IMR-90 (cell line): ENCODE results near the gene CCDC60. TPM values are rescaled to one million over a fixed set of nuclear protein-coding genes. Genes with fewer than 3 reads are reported as not detected.

Experiments
- ATAC-seq: fragments of 200-7000 bp; cut with Tn5 transposase; 2 replicates; pipeline ENCODE4 v1.9.1; 2020; ENCODE audit warnings: low read depth, mild to moderate bottlenecking, moderate library complexity
- BruUV-seq: library from RNA; stranded (reverse); fragments of 400-500 nt; replicated peaks from 2 replicates; lab custom pipeline; 2021; lab: Mats Ljungman, UMichigan
- CTCF ChIA-PET: fragments of 300-600 bp; formaldehyde crosslinking; extraction: SDS; loops from one replicate; lab custom pipeline; 2021; ENCODE audit warnings: antibody characterized with exemption; lab: Yijun Ruan, JAX
- POLR2A ChIA-PET: fragments of 300-600 bp; sonication (Branson Sonifier 250); formaldehyde crosslinking; loops from one replicate; lab custom pipeline; 2022; ENCODE audit warnings: antibody characterized with exemption; ENCODE audit not compliant: unreplicated experiment; lab: Charles Lee
- DNase-seq: peaks from one replicate; pipeline ENCODE4 v3.0.0; 2013
- H2AFZ ChIP-seq: replicated peaks from 2 replicates; pipeline ENCODE3; 2013; ENCODE audit warnings: low read length, mild to moderate bottlenecking; ENCODE audit not compliant: poor library complexity
- H2AK5ac ChIP-seq: 2 replicates; pipeline ENCODE4 v1.6.1; 2013; ENCODE audit warnings: low read depth, low read length, inconsistent platforms
- H2AK9ac ChIP-seq: replicated peaks from 2 replicates; pipeline ENCODE3; 2013; ENCODE audit warnings: mild to moderate bottlenecking, low read depth, low read length, moderate library complexity; ENCODE audit not compliant: poor library complexity
- H2BK120ac ChIP-seq: 2 replicates; pipeline ENCODE4 v1.6.1; 2013; ENCODE audit warnings: low read depth, low read length, inconsistent platforms
- H2BK15ac ChIP-seq: 3 replicates; pipeline ENCODE4 v1.6.1; 2013; ENCODE audit warnings: low read depth, low read length, inconsistent platforms
- H2BK20ac ChIP-seq: 2 replicates; pipeline ENCODE4 v1.6.1; 2013; ENCODE audit warnings: low read depth, mild to moderate bottlenecking, inconsistent platforms, low read length, moderate library complexity
- H2BK5ac ChIP-seq: 2 replicates; pipeline ENCODE4 v1.6.1; 2013; ENCODE audit warnings: mild to moderate bottlenecking, low read depth, low read length, inconsistent platforms; ENCODE audit not compliant: poor library complexity, severe bottlenecking
- H3K14ac ChIP-seq: replicated peaks from 2 replicates; pipeline ENCODE4 v1.6.1; 2013; ENCODE audit warnings: low read depth, low read length, inconsistent platforms
- H3K18ac ChIP-seq: 2 replicates; pipeline ENCODE4 v1.6.1; 2013; ENCODE audit warnings: low read depth, low read length, control low read depth
- H3K23ac ChIP-seq: 2 replicates; pipeline ENCODE4 v1.6.1; 2013; ENCODE audit warnings: low read depth, low read length, inconsistent platforms
- H3K27ac ChIP-seq: 2 replicates; pipeline ENCODE4 v1.5.1; 2013; ENCODE audit warnings: mild to moderate bottlenecking, control low read depth, low read length; ENCODE audit not compliant: insufficient read depth
- H3K27me3 ChIP-seq: 2 replicates; pipeline ENCODE4 v1.6.1; 2013; ENCODE audit warnings: low read length; ENCODE audit not compliant: control insufficient read depth, insufficient read depth
- H3K36me3 ChIP-seq: 2 replicates; pipeline ENCODE4 v1.6.1; 2013; ENCODE audit warnings: low read length, mixed read lengths; ENCODE audit not compliant: control insufficient read depth, insufficient read depth
- H3K4ac ChIP-seq: 2 replicates; pipeline ENCODE4 v1.6.1; 2013; ENCODE audit warnings: low read depth, low read length, inconsistent platforms
- H3K4me1 ChIP-seq: 2 replicates; pipeline ENCODE4 v1.6.1; 2013; ENCODE audit warnings: low read length, mixed read lengths; ENCODE audit not compliant: control insufficient read depth, insufficient read depth
- H3K4me2 ChIP-seq: 2 replicates; pipeline ENCODE4 v1.6.1; 2013; ENCODE audit warnings: low read depth, mild to moderate bottlenecking, control low read depth, low read length, moderate library complexity
- H3K4me3 ChIP-seq: 2 replicates; pipeline ENCODE4 v1.5.1; 2013; ENCODE audit warnings: low read depth, mild to moderate bottlenecking, control low read depth, low read length, moderate library complexity; ENCODE audit not compliant: insufficient read depth
- H3K56ac ChIP-seq: 2 replicates; pipeline ENCODE4 v1.6.1; 2013; ENCODE audit warnings: low read length, inconsistent platforms; ENCODE audit not compliant: insufficient read depth; ENCODE audit errors: extremely low read depth
- H3K79me1 ChIP-seq, 2 experiments: 2 replicates each; pipeline ENCODE4 v1.6.1; 2013; ENCODE audit warnings: low read length in 2 of 2, inconsistent platforms in 1 of 2, low read depth in 1 of 2
- H3K9ac ChIP-seq: 2 replicates; pipeline ENCODE4 v1.6.1; 2013; ENCODE audit warnings: low read depth, low read length, control low read depth
- H3K9me1 ChIP-seq: 2 replicates; pipeline ENCODE4 v1.6.1; 2013; ENCODE audit warnings: low read length, inconsistent platforms; ENCODE audit not compliant: insufficient read depth
- H3K9me3 ChIP-seq: 2 replicates; pipeline ENCODE4 v1.6.1; 2013; ENCODE audit warnings: low read length; ENCODE audit not compliant: control insufficient read depth, insufficient read depth
- H4K20me1 ChIP-seq: 2 replicates; pipeline ENCODE4 v1.6.1; 2013; ENCODE audit warnings: low read length, inconsistent platforms; ENCODE audit not compliant: insufficient read depth
- H4K5ac ChIP-seq: 2 replicates; pipeline ENCODE4 v1.6.1; 2013; ENCODE audit warnings: mild to moderate bottlenecking, low read depth, low read length, control low read depth
- H4K8ac ChIP-seq, 2 experiments: 2 replicates each; pipeline ENCODE4 v1.6.1; 2013; ENCODE audit warnings: low read depth in 2 of 2, low read length in 2 of 2, control low read depth in 1 of 2, inconsistent platforms in 1 of 2
- H4K91ac ChIP-seq: 2 replicates; pipeline ENCODE4 v1.6.1; 2013; ENCODE audit warnings: low read depth, low read length, inconsistent platforms; ENCODE audit not compliant: insufficient read depth
- BHLHE40 ChIP-seq: fragments of 150-350 bp; IDR thresholded peaks from 2 replicates; pipeline ENCODE4 v1.6.1; 2016; ENCODE audit warnings: mild to moderate bottlenecking, low read depth, low read length
- FOS ChIP-seq: fragments of 150-350 bp; IDR thresholded peaks from 2 replicates; pipeline ENCODE4 v1.6.1; 2016; ENCODE audit warnings: low read depth, low read length
- MAFK ChIP-seq: IDR thresholded peaks from 2 replicates; pipeline ENCODE4 v1.6.1; 2012; ENCODE audit warnings: low read depth, low read length, improper control_type of control experiment
- MAZ ChIP-seq: IDR thresholded peaks from 2 replicates; pipeline ENCODE4 v1.6.1; 2012; ENCODE audit warnings: low read depth, mild to moderate bottlenecking, low read length, improper control_type of control experiment, moderate library complexity, borderline replicate concordance
- NFE2L2 ChIP-seq: fragments of 150-350 bp; IDR thresholded peaks from 2 replicates; pipeline ENCODE4 v1.6.1; 2016; ENCODE audit warnings: low read depth, mild to moderate bottlenecking, low read length
- RCOR1 ChIP-seq: IDR thresholded peaks from 2 replicates; pipeline ENCODE4 v1.6.1; 2012; ENCODE audit warnings: mild to moderate bottlenecking, low read length, improper control_type of control experiment; ENCODE audit not compliant: insufficient replicate concordance
- SMC3 ChIP-seq: fragments of 150-350 bp; IDR thresholded peaks from 2 replicates; pipeline ENCODE4 v1.6.1; 2016; ENCODE audit warnings: low read depth, mild to moderate bottlenecking, antibody characterized with exemption, low read length, moderate library complexity
- USF2 ChIP-seq: fragments of 150-350 bp; IDR thresholded peaks from 2 replicates; pipeline ENCODE4 v1.6.1; 2017; ENCODE audit warnings: mild to moderate bottlenecking, antibody characterized with exemption, low read length, low read depth
- WGBS, 2 experiments: methylation state at CpG; one replicate each; pipeline versions ENCODE4 v1.1.5 to v1.1.7; 2013; ENCODE audit warnings: missing lambda C conversion rate in 2 of 2; ENCODE audit not compliant: insufficient read length in 1 of 2; ENCODE audit errors: extremely low coverage in 2 of 2; 5-methylcytosine and 5-hydroxymethylcytosine counted together
- dilution Hi-C: fragments of 300-500 bp; cut with HindIII; formaldehyde crosslinking; loops from one replicate; pipeline ENCODE4 v1.14.3; 2018; ENCODE audit warnings: low sequenced_read_pairs; ENCODE audit not compliant: unreplicated experiment
- in situ Hi-C: fragments of 300-500 bp; cut with MboI; formaldehyde crosslinking; loops from 3 replicates; pipeline ENCODE4 v1.14.3; 2019; ENCODE audit warnings: low sequenced_read_pairs, inconsistent platforms, mixed read lengths
- intact Hi-C: fragments of 100-400 bp; cut with micrococcal nuclease; formaldehyde crosslinking; loops from 2 replicates; pipeline ENCODE4 v1.10.0; 2022
- polyA plus RNA-seq, 3 experiments: library from polyadenylated mRNA; depleted of rRNA; stranded (reverse); fragments of >200 nt; gene quantifications; 2 replicates each; pipeline ENCODE4 v1.2.3, GENCODE V29; 2012; ENCODE audit warnings: low replicate concordance in 1 of 3
- total RNA-seq: library from RNA; depleted of rRNA; stranded (reverse); fragments of >200 nt; gene quantifications from 2 replicates; pipeline ENCODE4 v1.2.3, GENCODE V29; 2012
- TF ChIP-seq, protein P1 (sequence below): conservative IDR thresholded peaks from 2 replicates; pipeline ENCODE4 v1.5.1; 2012; ENCODE audit warnings: mild to moderate bottlenecking, low read depth, low read length, improper control_type of control experiment

The CCDC60 gene
- total and polyA plus RNA-seq, 2 of the 4 experiments (the other 2 are of a cell fraction) = not detected

GRCh38 chr12:119501052-119501451, 166.5 kb downstream of the CCDC60 start:
- Histone ChIP-seq H3K18ac (no peak overlapping the region), H2BK120ac (no peak overlapping the region), H3K27ac (no peak overlapping the region), H3K9me3 (peaks cover 14% of the 10 kb centered on the region), H4K8ac (no peak overlapping the region), H2BK20ac (no peak overlapping the region), H3K4me1 (no peaks in the 10 kb centered on the region), H4K5ac (no peak overlapping the region), H3K14ac (no peak overlapping the region), H2AK5ac (no peak overlapping the region), H3K9me1 (no peaks in the 10 kb centered on the region), H3K4me2 (no peak overlapping the region), H3K27me3 (no peaks in the 10 kb centered on the region), H3K79me1 (no peaks in the 10 kb centered on the region), H4K91ac (no peak overlapping the region), H2BK15ac (no peak overlapping the region), H2AK9ac (no peak overlapping the region), H2BK5ac (no peak overlapping the region), H4K20me1 (no peaks in the 10 kb centered on the region), H3K4me3 (no peak overlapping the region), H3K4ac (no peak overlapping the region), H3K9ac (no peak overlapping the region), H3K36me3 (no peaks in the 10 kb centered on the region), H2AFZ (no peak overlapping the region), H3K23ac (no peak overlapping the region), H3K56ac (no peak overlapping the region)
- dilution Hi-C loops (no loop called here), in situ Hi-C loops (no loop called here), intact Hi-C loops (no loop called here)
- no peak for DNase-seq
- TF ChIP-seq MAFK (no peak), USF2 (no peak), RCOR1 (no peak), NFE2L2 (no peak), SMC3 (no peak), MAZ (no peak), FOS (no peak), BHLHE40 (no peak)
- TF ChIP-seq, protein P1, sequence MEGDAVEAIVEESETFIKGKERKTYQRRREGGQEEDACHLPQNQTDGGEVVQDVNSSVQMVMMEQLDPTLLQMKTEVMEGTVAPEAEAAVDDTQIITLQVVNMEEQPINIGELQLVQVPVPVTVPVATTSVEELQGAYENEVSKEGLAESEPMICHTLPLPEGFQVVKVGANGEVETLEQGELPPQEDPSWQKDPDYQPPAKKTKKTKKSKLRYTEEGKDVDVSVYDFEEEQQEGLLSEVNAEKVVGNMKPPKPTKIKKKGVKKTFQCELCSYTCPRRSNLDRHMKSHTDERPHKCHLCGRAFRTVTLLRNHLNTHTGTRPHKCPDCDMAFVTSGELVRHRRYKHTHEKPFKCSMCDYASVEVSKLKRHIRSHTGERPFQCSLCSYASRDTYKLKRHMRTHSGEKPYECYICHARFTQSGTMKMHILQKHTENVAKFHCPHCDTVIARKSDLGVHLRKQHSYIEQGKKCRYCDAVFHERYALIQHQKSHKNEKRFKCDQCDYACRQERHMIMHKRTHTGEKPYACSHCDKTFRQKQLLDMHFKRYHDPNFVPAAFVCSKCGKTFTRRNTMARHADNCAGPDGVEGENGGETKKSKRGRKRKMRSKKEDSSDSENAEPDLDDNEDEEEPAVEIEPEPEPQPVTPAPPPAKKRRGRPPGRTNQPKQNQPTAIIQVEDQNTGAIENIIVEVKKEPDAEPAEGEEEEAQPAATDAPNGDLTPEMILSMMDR = no peak
- ChIA-PET CTCF (no interaction called here), POLR2A (no interaction called here)
- WGBS, 2 experiments = no CpG with 5 or more reads among the region's 2 CpGs
- ATAC-seq = no peak
- no TSS peak for BruUV-seq
